Umbilical cord (tissue), 2 donors: ENCODE data around the gene LOXL1. TPM values are rescaled to one million over a fixed set of nuclear protein-coding genes. Genes with fewer than 3 reads are reported as not detected.
"Not testable (repeated sequence)": the region's sequence is repeated elsewhere in the genome, so short reads cannot be mapped to it uniquely, and the experiment has no call there.

Experiments
- DNase-seq: peaks from one replicate; pipeline ENCODE4 v3.0.0-alpha.2; 2015; ENCODE audit warnings: low spot score
- total RNA-seq: library from RNA; depleted of rRNA; stranded (reverse); fragments of >200 nt; gene quantifications from one replicate; pipeline ENCODE4 v1.2.3, GENCODE V29; 2014; ENCODE audit warnings: low replicate concordance; ENCODE audit not compliant: insufficient read depth

Gene LOXL1
- total RNA-seq, 1 donor from 2014 or later = 212 TPM

DNA sequence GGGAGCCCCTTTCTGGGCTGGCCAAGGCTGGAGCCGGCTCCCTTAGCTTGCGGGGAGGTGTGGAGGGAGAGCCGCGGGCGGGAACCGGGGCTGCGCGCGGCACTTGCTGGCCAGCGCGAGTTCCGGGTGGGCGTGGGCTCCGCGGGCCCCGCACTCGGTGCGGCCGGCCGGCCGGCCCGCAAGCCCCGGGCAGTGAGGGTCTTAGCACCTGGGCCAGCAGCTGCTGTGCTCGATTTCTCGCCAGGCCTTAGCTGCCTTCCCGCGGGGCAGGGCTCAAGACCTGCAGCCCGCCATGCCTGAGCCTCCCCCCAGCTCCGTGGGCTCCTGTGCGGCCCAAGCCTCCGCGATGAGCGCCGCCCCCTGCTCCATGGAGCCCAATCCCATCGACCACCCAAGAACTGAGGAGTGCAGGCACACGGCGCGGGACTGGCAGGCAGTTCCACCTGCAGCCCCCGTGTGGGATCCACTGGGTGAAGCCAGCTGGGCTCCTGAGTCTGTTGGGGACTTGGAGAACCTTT, 47.5 kb downstream of the LOXL1 start:
- DNase-seq = not testable (repeated sequence)

- DNase-seq = not testable (repeated sequence)
Measured at GRCh38 chr15:73975440-73976125, 49.3 kb downstream of the LOXL1 start.

- DNase-seq = no peak
Measured at GRCh38 chr15:73978896-73979295, 52.6 kb downstream of the LOXL1 start.

DNA sequence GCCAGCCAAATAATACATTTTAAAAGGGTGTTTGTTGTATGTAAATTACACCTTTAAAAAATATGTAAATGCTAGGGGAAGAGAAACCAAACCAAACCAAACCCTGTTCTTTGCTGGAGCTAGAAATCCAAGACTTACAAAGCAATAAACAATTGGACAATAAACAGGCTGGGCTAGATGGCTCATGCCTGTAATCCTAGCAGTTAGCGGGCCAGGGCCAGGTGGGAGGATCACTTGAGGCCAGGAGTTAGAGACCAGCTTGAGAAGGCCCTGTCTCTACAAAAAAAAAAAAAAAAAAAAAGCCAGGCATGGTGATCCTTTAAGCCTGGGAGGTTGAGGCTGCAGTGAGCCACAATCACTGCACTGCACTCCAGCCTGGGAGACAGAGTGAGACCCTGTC, 53.4 kb downstream of the LOXL1 start:
- peak; percentile 68 for DNase-seq

DNA sequence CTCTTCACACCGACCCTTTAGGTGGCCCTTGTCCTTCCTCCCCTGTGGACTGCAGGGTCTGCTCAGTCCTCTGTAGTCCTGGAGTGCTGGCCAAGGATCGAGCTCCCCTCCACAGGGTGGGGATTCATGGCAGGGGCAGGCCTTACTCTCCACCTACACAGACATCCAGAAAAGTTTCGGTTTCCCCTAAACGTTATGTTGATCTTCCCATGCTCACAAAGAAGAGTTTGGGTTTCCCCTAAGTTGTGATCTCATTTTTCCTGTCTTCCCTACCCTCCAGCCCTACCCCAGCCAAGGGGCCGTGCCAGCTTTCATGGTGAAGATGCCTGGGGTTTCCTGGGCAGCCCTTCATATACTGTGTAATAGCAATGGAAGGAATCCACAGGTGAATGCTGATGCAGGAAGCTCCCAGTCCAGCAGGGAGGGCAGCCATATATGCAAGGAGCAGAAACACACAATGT, 55.5 kb downstream of the LOXL1 start:
- DNase-seq = no peak

GRCh38 chr15:73982222-73982962, 56.1 kb downstream of the LOXL1 start:
- DNase-seq = peak; percentile 98

DNA sequence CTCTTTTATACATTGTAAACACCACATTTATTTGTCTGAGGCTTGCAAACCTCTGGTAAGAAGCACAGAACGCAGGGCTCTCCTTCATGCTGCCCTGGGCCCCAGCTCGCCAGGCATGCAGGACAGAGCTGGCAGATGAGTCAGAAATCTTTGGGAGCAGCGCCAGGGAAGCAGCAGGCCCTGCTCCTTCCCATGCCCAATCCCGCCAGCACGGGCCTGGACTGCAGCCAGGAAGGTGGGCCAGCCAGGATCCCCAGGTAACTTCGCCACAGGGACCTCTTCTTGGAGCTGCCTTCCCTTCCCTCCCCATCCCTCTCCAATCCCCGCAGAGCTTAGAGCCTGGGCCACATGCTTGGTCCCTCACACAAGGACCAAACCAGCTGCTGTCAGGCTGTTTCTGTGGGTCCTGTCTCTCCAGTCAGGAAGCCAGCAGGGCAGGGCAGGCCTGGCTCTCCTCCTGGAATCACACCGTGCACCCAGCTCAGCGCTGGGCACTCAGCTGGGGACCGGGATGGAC, 57.0 kb downstream of the LOXL1 start:
- DNase-seq = peak; percentile 91

DNA sequence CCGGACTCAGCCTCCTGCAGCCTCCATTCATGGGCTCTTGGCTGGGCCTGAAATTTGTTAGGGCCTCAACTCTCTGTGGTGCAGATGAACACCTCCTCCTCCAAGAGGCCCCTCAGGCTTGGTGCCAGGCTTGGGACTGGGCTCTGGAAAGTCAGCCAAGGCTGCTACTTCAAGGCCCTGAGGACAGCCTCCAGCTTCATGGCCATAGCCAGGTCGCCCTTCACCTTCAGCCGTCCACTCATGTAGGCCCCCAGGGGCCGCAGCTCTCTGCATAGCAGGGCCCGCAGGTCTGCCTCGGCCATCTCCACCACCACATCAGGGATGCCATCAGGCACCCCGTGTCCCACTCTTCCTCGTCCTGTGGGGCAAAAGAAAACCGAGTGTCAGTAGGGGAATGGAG, 57.5 kb downstream of the LOXL1 start:
- DNase-seq = no peak

GRCh38 chr15:73984208-73984979, 58.1 kb downstream of the LOXL1 start:
- DNase-seq = peak; percentile 47

DNA sequence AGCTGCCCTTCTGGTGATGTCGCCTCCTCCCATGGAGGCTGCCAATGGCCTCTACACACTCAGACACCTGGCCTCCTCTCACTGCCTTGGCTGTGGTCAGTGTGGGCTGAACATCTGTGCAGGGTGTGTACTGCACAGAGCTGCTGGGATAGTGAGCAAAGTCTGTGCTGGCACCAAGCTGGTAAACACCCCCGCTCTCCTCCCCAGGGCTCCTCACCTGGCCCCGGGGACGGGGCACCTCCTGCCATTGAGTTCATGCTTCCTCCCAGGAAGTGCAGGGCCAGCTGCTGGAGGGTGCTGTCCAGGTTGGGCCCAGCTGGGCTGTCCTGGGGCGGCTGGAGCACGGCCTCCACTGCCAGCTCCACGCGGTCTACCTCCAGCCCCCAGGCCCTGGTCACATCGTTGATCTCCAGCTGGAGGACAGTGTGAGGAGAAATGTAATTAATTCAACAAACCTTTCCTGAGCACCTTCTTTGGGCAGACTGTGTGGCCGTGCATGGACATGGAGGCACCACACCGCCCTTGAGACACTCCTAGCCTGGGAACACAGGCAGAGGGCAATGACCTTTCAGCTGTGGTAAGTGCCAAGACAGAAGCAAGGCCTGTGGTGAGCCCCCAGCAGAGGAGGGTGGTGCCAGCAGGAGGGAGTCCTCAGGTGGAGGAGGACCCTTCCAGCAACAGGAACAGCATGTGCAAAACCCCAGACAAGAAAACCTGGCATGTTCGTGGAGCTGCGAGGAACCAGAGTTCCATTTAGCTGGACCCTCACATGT, 59.0 kb downstream of the LOXL1 start:
- DNase-seq = no peak

DNA sequence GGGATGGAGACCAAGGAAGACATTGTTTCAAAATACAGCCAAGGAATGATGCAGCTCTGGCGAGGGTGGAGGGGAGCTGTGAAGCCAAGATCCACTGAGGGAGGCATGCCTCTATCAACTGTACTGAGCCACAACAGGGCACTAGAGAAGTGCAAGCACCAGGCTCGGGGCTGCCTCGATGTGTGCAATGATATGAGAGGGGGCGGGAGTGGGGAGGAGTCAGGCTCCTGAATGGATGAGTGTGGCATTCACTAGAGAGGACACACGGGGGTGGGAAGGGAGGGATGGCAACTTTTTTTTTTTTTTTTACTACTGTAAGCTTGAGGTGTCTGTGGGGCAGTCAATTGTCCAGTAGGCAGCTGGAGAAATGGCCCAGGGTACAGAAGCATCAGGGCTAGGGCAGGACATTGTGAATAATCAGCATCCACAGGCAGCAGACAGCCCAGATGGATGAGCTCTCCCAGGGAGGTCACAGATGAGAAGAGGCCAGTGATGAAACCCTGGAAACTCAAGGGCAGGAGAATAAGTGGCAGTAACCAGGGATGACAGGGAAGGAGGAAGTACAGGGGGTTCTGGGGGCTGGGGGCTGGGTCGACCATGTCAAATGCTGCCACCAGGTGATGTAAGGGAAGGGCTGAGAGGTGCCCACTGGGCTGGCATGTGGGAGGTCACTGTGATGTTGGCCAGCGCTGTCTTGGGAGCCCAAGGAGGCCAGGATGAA, 60.0 kb downstream of the LOXL1 start:
- DNase-seq = peak; percentile 52

- no peak for DNase-seq
Measured at GRCh38 chr15:73986776-73987056, 60.5 kb downstream of the LOXL1 start.

GRCh38 chr15:73987250-73987649, 61.0 kb downstream of the LOXL1 start:
- no peak for DNase-seq

DNA sequence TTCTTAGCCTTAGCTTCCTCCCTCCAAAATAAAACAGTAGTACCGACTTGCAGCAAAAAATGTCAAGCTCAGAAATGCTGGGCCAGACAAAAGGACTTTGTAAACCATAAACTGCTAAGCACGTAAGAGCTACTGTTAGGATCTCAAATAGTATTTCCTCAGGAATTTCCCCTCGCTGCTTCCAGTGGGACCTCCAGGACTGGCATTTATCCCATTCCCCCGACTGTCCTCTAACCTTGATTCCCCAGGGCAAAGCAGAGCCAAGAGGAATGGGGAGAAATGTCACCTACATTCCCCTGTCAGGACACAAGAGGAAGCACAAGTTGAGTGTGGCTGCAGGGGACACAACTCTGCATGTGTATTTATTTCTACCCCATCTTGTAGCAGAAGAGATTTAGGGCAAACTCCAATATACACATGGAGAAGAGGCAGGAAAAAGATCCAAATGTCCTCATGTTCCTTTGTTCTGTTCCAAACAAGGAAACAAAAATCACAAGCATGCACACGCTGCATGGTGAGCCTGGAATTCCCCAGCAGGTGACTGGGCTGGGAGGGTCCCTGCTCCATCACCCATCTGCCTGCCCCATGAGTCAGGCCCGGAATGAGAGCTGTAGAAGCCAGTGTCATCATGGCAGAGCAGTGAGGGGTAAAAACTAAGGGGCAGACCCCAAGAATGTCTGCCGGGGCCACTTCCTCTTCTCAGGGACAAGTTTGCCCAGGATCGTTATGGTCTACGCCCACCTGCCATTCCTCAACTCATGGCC, 61.6 kb downstream of the LOXL1 start:
- DNase-seq = no peak

DNA sequence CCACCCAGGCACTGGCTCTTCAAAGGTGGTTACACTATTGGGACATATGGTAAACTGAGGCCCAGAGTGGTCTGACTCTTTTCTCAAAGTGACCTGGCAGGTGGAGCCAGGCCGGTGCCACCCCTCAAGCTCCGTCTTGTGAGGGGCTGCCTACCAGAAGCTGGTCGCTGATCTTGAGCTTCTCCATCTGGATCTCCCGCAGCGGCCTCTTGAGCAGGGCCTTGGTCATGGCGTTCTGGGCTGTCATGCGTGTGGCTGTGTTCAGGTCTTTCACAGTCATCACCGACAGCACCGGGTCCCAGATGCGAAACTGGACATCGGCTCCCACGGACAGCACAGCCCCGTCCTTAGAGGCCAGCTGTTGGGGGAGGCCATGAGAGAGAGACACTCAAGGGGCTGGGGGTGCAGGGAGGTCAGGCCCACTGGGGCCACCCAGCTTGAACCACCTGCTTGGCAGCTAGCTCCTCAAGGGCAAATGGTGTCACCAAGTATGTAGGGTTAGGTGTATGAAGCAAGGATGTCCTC, 62.2 kb downstream of the LOXL1 start:
- DNase-seq = no peak

GRCh38 chr15:73989001-73989798, 62.9 kb downstream of the LOXL1 start:
- DNase-seq = peak; percentile 84

DNA sequence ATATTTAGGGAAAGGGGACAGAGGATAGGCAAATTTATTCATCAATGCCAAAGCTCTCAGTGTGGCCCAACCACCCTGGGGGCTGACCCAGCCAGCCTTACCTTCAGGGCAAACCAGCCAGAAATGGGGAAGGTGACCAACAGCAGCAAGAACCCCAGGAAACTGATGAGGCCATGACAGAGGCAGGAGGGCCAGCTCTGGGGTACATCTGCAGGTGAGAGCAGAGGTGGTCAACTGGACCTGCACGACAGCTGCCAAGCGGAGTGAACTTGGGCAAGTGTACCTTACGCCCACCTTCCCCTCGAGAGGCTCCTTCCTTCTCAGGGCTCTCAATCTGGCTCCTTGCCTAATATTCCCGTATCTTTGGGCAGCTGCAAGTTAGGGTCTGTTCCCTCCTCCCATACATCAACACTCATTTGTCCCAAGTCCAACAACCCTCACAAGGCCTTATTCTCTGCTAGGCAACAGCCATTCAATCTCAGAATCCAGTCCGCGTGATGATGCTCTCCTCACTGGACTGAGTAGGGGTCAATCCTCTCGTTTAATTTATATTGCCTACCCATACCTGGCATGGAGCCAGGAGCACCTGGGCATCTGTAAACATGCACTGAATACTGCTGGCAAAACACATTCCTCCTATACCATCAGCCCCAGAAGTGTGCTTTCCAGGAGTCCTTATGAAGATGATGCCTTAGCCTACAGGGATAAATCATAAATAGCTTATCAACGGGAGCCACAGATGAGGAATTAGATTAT, 64.2 kb downstream of the LOXL1 start:
- DNase-seq = no peak

GRCh38 chr15:73991260-73991659, 65.0 kb downstream of the LOXL1 start:
- DNase-seq = peak; percentile 90
